ENCODE results near the gene TAF1B. TPM values are rescaled to one million over a fixed set of nuclear protein-coding genes. Genes with fewer than 3 reads are reported as not detected.

Gene TAF1B
- total and polyA plus RNA-seq, 2 donors (not counting 3 experiments of a cell fraction or from before 2014, with no cell fraction given), result 6.3 to 29.4 TPM

DNA sequence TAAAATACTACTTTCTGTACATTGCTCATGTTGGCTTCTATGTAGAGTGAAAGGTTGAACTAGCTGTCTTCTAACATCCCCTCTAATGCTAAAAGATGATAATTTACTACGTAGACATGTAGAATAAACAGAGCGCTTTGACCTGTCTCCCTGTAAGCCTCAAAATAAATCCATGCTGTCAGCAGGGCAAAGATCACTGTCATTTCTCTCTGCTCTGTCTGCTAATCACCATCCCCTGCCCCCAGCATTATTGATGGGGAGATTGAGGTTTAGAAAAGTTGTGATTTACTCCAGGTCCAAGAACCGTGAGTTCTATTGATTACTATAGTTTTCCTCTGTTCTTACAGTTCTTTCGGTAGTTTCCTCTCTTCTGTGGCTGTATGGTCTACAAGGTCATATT lies 69.2 kb downstream of the TAF1B start:
- no peaks in the 10 kb centered on the region for H3K9me1 ChIP-seq (replicated peaks; ENCODE audit: control insufficient read depth, extremely low read depth, insufficient read depth, low read length)
- DNase-seq (ENCODE audit: low read depth, low spot score), result no peak
- H3K36me3 ChIP-seq (ENCODE audit: control insufficient read depth in 2 of 2, extremely low read depth in 1 of 2, insufficient read depth in 2 of 2, low read length in 2 of 2), result no peaks in the 10 kb centered on the region
- H3K27ac ChIP-seq (ENCODE audit: insufficient read depth, low read depth, low read length), result no peak overlapping the region
- H4K20me1 ChIP-seq (replicated peaks; ENCODE audit: control insufficient read depth, extremely low read depth, insufficient read depth, low read length), result no peaks in the 10 kb centered on the region
- dilution Hi-C loops (cut with MboI; ENCODE audit: extremely low pct_ligation_motif_present, low sequenced_read_pairs), result no loop called here
- ChIA-PET POLR2A (no interaction called here), CTCF (no interaction called here)
- BruUV-seq (replicated peaks), result no TSS peak
- H3K4me2 ChIP-seq (ENCODE audit: insufficient read depth, low read length), result no peak overlapping the region
- no peaks in the 10 kb centered on the region for H3K79me2 ChIP-seq (ENCODE audit: control insufficient read depth, insufficient read depth, low read length)
- no peak overlapping the region for H3K9ac ChIP-seq (replicated peaks; ENCODE audit: extremely low read depth, insufficient read depth, low read length)
- no peak overlapping the region for H3K4me3 ChIP-seq (replicated peaks in 1 of 3; ENCODE audit: insufficient read depth in 1 of 3, low read depth in 1 of 3, low read length in 3 of 3)
- H3K9me3 ChIP-seq (replicated peaks; ENCODE audit: control insufficient read depth, insufficient read depth, low read length), result no peaks in the 10 kb centered on the region
- no peak overlapping the region for H2AFZ ChIP-seq (ENCODE audit: low read depth, low read length)
- no peak for FAIRE-seq
- peaks cover 2% of the 10 kb centered on the region for H3K4me1 ChIP-seq (ENCODE audit: control insufficient read depth, extremely low read depth, insufficient read depth, low read length)
- TF ChIP-seq GATA2 (IDR thresholded peaks at IDR 0.05; ENCODE audit: insufficient read depth, insufficient read length, low read depth, low read length), result no peak
- TF ChIP-seq POLR2AphosphoS5 (IDR thresholded peaks at IDR 0.05; ENCODE audit: insufficient read depth, low read depth, low read length), result no peak
- no peak for TF ChIP-seq MYC (IDR thresholded peaks at IDR 0.05; ENCODE audit: low read depth, low read length)
- no peak for TF ChIP-seq FOS (IDR thresholded peaks at IDR 0.05; ENCODE audit: borderline replicate concordance, insufficient read depth, low read length)
- no peak for TF ChIP-seq EZH2 (IDR thresholded peaks at IDR 0.05; ENCODE audit: borderline replicate concordance, low read depth, low read length, severe bottlenecking)
- no peak for TF ChIP-seq JUN (IDR thresholded peaks at IDR 0.05; ENCODE audit: borderline replicate concordance, insufficient read depth, insufficient read length, low read depth)
- TF ChIP-seq MAX (IDR thresholded peaks at IDR 0.05; ENCODE audit: insufficient read depth, insufficient read length), result no peak
- TF ChIP-seq, protein P1, sequence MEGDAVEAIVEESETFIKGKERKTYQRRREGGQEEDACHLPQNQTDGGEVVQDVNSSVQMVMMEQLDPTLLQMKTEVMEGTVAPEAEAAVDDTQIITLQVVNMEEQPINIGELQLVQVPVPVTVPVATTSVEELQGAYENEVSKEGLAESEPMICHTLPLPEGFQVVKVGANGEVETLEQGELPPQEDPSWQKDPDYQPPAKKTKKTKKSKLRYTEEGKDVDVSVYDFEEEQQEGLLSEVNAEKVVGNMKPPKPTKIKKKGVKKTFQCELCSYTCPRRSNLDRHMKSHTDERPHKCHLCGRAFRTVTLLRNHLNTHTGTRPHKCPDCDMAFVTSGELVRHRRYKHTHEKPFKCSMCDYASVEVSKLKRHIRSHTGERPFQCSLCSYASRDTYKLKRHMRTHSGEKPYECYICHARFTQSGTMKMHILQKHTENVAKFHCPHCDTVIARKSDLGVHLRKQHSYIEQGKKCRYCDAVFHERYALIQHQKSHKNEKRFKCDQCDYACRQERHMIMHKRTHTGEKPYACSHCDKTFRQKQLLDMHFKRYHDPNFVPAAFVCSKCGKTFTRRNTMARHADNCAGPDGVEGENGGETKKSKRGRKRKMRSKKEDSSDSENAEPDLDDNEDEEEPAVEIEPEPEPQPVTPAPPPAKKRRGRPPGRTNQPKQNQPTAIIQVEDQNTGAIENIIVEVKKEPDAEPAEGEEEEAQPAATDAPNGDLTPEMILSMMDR (IDR thresholded peaks at IDR 0.05; ENCODE audit: extremely low read depth in 1 of 2, insufficient read depth in 1 of 2, low read depth in 1 of 2, low read length in 2 of 2), result no peak
- TF ChIP-seq POLR2A (IDR thresholded peaks at IDR 0.05; ENCODE audit: low read depth, low read length), result no peak
- no peaks in the 10 kb centered on the region for H3K27me3 ChIP-seq (ENCODE audit: control insufficient read depth in 2 of 2, insufficient read depth in 2 of 2, low read length in 2 of 2)
- intact Hi-C loops (cut with micrococcal nuclease), result no loop called here

All from endothelial cell of umbilical vein (primary cell).